ENCODE measurements around the gene ETFB. TPM values are rescaled to one million over a fixed set of nuclear protein-coding genes. Genes with fewer than 3 reads are reported as not detected.

The ETFB gene
- total and polyA plus RNA-seq, 9 of the 15 experiments (the other 6 are each of a cell fraction or from before 2014, with no cell fraction given), result 18.1 to 143 (median 96.1) TPM

- TF ChIP-seq ZNF583 (CRISPR knock-in tag; IDR thresholded peaks at IDR 0.05), result no peak
- TF ChIP-seq PREB (CRISPR knock-in tag; IDR thresholded peaks at IDR 0.05), result no peak
- TF ChIP-seq ZNF407 (IDR thresholded peaks at IDR 0.05; ENCODE audit: low read depth), result no peak
- TF ChIP-seq BCLAF1 (IDR thresholded peaks at IDR 0.05; ENCODE audit: borderline replicate concordance in 1 of 2, control insufficient read depth in 1 of 2, low read depth in 2 of 2, low read length in 1 of 2), result no peak
- no peak for TF ChIP-seq CREM (IDR thresholded peaks at IDR 0.05; ENCODE audit: low read depth)
- no peak for TF ChIP-seq HMGN3 (IDR thresholded peaks at IDR 0.05; ENCODE audit: borderline replicate concordance, extremely low read depth, insufficient read length, low read depth, low read length)
- TF ChIP-seq CHD2 (IDR thresholded peaks at IDR 0.05; ENCODE audit: low read depth, low read length), result no peak
- TF ChIP-seq HIVEP1 (CRISPR knock-in tag; IDR thresholded peaks at IDR 0.05), result no peak
- no peak for TF ChIP-seq ARID3B (CRISPR knock-in tag; IDR thresholded peaks at IDR 0.05; ENCODE audit: borderline replicate concordance)
- no peak for TF ChIP-seq ASH1L (IDR thresholded peaks at IDR 0.05; ENCODE audit: borderline replicate concordance, low read depth, partially characterized antibody)
- no peak for TF ChIP-seq ELF4 (CRISPR knock-in tag; IDR thresholded peaks at IDR 0.05)
- no peak for TF ChIP-seq BHLHE40 (IDR thresholded peaks at IDR 0.05; ENCODE audit: low read length)
- TF ChIP-seq SIX5 (IDR thresholded peaks at IDR 0.05; ENCODE audit: borderline replicate concordance in 1 of 2, insufficient read depth in 1 of 2, low read depth in 1 of 2, low read length in 2 of 2), result no peak
These were observed 25.0 kb upstream of the ETFB start (continued) for GRCh38 chr19:51391073-51391611.

All from K562 (cell line).